Measurements from ENCODE around the gene CRIP1.

Gene CRIP1

GRCh38 chr14:105470350-105471296, 16.1 kb upstream of the CRIP1 start:
- DNase-seq (ENCODE audit: low read depth) = no peak

GRCh38 chr14:105471297-105471821, 15.3 kb upstream of the CRIP1 start:
- DNase-seq (ENCODE audit: low read depth) = no peak

- no peak for DNase-seq (ENCODE audit: low read depth)
Observed at GRCh38 chr14:105471823-105472485, 14.7 kb upstream of the CRIP1 start.

GRCh38 chr14:105472486-105472991, 14.1 kb upstream of the CRIP1 start:
- DNase-seq (ENCODE audit: low read depth) = no peak

GRCh38 chr14:105473033-105473676, 13.5 kb upstream of the CRIP1 start:
- no peak for DNase-seq (ENCODE audit: low read depth)

- DNase-seq (ENCODE audit: low read depth) = no peak
Observed at GRCh38 chr14:105473677-105474482, 12.8 kb upstream of the CRIP1 start.

GRCh38 chr14:105474483-105475268, 12.0 kb upstream of the CRIP1 start, which contains the start of gene CRIP2:
Gene CRIP2 (plus strand): TSS chr14:105474821. CDS start chr14:105474863, 42 bp downstream.
- no peak for DNase-seq (ENCODE audit: low read depth)

- DNase-seq (ENCODE audit: low read depth) = no peak
Observed at GRCh38 chr14:105475269-105476096, 11.2 kb upstream of the CRIP1 start.

GRCh38 chr14:105476097-105476830, 10.4 kb upstream of the CRIP1 start:
- no peak for DNase-seq (ENCODE audit: low read depth)

GRCh38 chr14:105476831-105477659, 9.6 kb upstream of the CRIP1 start:
- DNase-seq (ENCODE audit: low read depth) = no peak

GRCh38 chr14:105477660-105478397, 8.9 kb upstream of the CRIP1 start:
- DNase-seq (ENCODE audit: low read depth) = no peak

- no peak for DNase-seq (ENCODE audit: low read depth)
Observed at GRCh38 chr14:105478398-105479251, 8.1 kb upstream of the CRIP1 start.

- DNase-seq (ENCODE audit: low read depth) = no peak
Observed at GRCh38 chr14:105479431-105480158, 7.1 kb upstream of the CRIP1 start.

GRCh38 chr14:105480199-105480746, 6.4 kb upstream of the CRIP1 start:
- DNase-seq (ENCODE audit: low read depth) = no peak

Data from stimulated activated CD8-positive, alpha-beta memory T cell treated with anti-CD3 and anti-CD28 coated beads, Interleukin-15, amount 100 ng/mL, for 24 hours (primary cell).